Esophagus squamous epithelium (tissue), 4 donors: ENCODE data around the gene TMEM41B.

Source experiments
- POLR2A ChIP-seq, 4 donors: fragments of 450-650 bp; IDR thresholded peaks; one replicate each; pipeline ENCODE4 v1.6.1; 2017; ENCODE audit warnings: antibody characterized with exemption in 4 of 4, mild to moderate bottlenecking in 4 of 4, moderate library complexity in 3 of 4
- TF ChIP-seq, protein P1 (sequence below), 6 experiments: fragments of 450-650 bp in 4 of 6; fragments of 200-600 bp in 2 of 6; sonication (generic) in 2 of 6; IDR thresholded peaks; one replicate each; pipeline ENCODE4 v1.5.1; 2016 to 2019; ENCODE audit warnings: antibody characterized with exemption in 6 of 6, mild to moderate bottlenecking in 4 of 6, moderate library complexity in 4 of 6

- TF ChIP-seq, protein P1, sequence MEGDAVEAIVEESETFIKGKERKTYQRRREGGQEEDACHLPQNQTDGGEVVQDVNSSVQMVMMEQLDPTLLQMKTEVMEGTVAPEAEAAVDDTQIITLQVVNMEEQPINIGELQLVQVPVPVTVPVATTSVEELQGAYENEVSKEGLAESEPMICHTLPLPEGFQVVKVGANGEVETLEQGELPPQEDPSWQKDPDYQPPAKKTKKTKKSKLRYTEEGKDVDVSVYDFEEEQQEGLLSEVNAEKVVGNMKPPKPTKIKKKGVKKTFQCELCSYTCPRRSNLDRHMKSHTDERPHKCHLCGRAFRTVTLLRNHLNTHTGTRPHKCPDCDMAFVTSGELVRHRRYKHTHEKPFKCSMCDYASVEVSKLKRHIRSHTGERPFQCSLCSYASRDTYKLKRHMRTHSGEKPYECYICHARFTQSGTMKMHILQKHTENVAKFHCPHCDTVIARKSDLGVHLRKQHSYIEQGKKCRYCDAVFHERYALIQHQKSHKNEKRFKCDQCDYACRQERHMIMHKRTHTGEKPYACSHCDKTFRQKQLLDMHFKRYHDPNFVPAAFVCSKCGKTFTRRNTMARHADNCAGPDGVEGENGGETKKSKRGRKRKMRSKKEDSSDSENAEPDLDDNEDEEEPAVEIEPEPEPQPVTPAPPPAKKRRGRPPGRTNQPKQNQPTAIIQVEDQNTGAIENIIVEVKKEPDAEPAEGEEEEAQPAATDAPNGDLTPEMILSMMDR (IDR thresholded peaks at IDR 0.05): no peak
- TF ChIP-seq POLR2A (IDR thresholded peaks at IDR 0.05): no peak
Observed at GRCh38 chr11:9310485-9311090, 3.8 kb downstream of the TMEM41B start.
